Smooth muscle cell (in vitro differentiated cells): ENCODE data around the gene TEX13C. TPM values are rescaled to one million over a fixed set of nuclear protein-coding genes. Genes with fewer than 3 reads are reported as not detected.
"Not testable (repeated sequence)": the region's sequence is repeated elsewhere in the genome, so short reads cannot be mapped to it uniquely, and the experiment has no call there.

Source experiments
- DNase-seq: peaks from one replicate; lab custom pipeline; 2025; ENCODE audit not compliant: unreplicated experiment; lab: John Stamatoyannopoulos, UW
- H2AFZ ChIP-seq: fragments of 200-600 bp; sonication (generic); 2 replicates; pipeline ENCODE4 v1.6.0; 2016; ENCODE audit warnings: antibody characterized with exemption, low read depth, mild to moderate bottlenecking
- H3F3A ChIP-seq: fragments of 200-600 bp; sonication (generic); 2 replicates; pipeline ENCODE4 v1.6.0; 2017; ENCODE audit warnings: antibody characterized with exemption, low read depth
- H3K27ac ChIP-seq: fragments of 200-600 bp; sonication (generic); 2 replicates; pipeline ENCODE4 v1.5.1; 2016; ENCODE audit warnings: low read depth, mild to moderate bottlenecking
- H3K27me3 ChIP-seq: fragments of 200-600 bp; sonication (generic); 2 replicates; pipeline ENCODE4 v1.6.1; 2016; ENCODE audit warnings: low read depth, mild to moderate bottlenecking
- H3K36me3 ChIP-seq: fragments of 200-600 bp; sonication (generic); 2 replicates; pipeline ENCODE4 v1.5.1; 2016; ENCODE audit warnings: low read depth
- H3K4me1 ChIP-seq: fragments of 200-600 bp; sonication (generic); 2 replicates; pipeline ENCODE4 v1.5.1; 2016; ENCODE audit warnings: low read depth
- H3K4me2 ChIP-seq: fragments of 200-600 bp; sonication (generic); 2 replicates; pipeline ENCODE4 v1.6.0; 2016; ENCODE audit warnings: mild to moderate bottlenecking
- H3K4me3 ChIP-seq: fragments of 200-600 bp; sonication (generic); 2 replicates; pipeline ENCODE4 v1.5.1; 2016; ENCODE audit warnings: mild to moderate bottlenecking
- H3K79me2 ChIP-seq: fragments of 200-600 bp; sonication (generic); 2 replicates; pipeline ENCODE4 v1.6.0; 2016; ENCODE audit warnings: low read depth, mild to moderate bottlenecking
- H3K9ac ChIP-seq: fragments of 200-600 bp; sonication (generic); 2 replicates; pipeline ENCODE4 v1.6.0; 2016; ENCODE audit warnings: low read depth
- H3K9me3 ChIP-seq: fragments of 200-600 bp; sonication (generic); replicated peaks from 2 replicates; pipeline ENCODE4 v1.5.1; 2016; ENCODE audit warnings: low read depth
- H4K20me1 ChIP-seq: fragments of 200-600 bp; sonication (generic); 2 replicates; pipeline ENCODE4 v1.6.0; 2016; ENCODE audit warnings: low read depth
- WGBS: methylation state at CpG from one replicate; pipeline ENCODE4 v1.1.7; 2016; ENCODE audit warnings: low lambda C conversion rate; 5-methylcytosine and 5-hydroxymethylcytosine counted together
- polyA plus RNA-seq: library from polyadenylated mRNA; unstranded; fragments of >200 nt; fragmentation: Nextera tagmentation; extraction: Ambion mirVana; gene quantifications from 2 replicates; pipeline ENCODE4 v1.2.1, GENCODE V29; 2016
- total RNA-seq: library from RNA; depleted of rRNA; stranded (reverse); fragments of >200 nt; gene quantifications from 2 replicates; pipeline ENCODE4 v1.2.3, GENCODE V29; 2014
- TF ChIP-seq, protein P1 (sequence below): fragments of 200-600 bp; sonication (generic); IDR thresholded peaks from 2 replicates; pipeline ENCODE4 v1.5.1; 2017; ENCODE audit warnings: borderline replicate concordance, mild to moderate bottlenecking, antibody characterized with exemption; ENCODE audit not compliant: insufficient read depth, poor library complexity, severe bottlenecking

The TEX13C gene
- total and polyA plus RNA-seq, 2 experiments from 2014 or later: not detected

DNA sequence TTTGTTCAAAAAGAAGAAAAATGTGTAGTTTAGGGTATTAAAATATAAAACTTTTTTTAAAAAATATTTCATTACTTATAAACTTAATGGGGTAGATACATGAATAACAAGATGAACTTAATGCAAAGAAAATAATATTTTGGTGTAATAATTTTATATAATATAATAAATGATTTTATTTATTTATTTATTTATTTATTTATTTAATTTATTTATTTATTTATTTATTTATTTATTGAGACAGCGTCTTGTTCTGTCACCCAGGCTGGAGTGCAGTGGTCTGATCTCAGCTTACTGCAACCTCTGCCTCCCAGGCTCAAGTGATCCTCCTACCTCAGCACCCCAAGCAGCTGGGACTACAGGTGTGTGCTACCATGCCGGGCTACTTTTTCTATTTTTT, 20.8 kb upstream of the TEX13C start:
- Histone ChIP-seq H3K9ac (no peak overlapping the region), H3K27ac (no peak overlapping the region), H4K20me1 (no peaks in the 10 kb centered on the region), H3K27me3 (no peaks in the 10 kb centered on the region), H3K4me1 (no peaks in the 10 kb centered on the region), H3K9me3 (no peaks in the 10 kb centered on the region), H3K4me3 (no peak overlapping the region), H3K4me2 (no peak overlapping the region), H3F3A (no peaks in the 10 kb centered on the region), H2AFZ (no peak overlapping the region), H3K79me2 (no peaks in the 10 kb centered on the region), H3K36me3 (no peaks in the 10 kb centered on the region)
- no peak for DNase-seq
- TF ChIP-seq, protein P1, sequence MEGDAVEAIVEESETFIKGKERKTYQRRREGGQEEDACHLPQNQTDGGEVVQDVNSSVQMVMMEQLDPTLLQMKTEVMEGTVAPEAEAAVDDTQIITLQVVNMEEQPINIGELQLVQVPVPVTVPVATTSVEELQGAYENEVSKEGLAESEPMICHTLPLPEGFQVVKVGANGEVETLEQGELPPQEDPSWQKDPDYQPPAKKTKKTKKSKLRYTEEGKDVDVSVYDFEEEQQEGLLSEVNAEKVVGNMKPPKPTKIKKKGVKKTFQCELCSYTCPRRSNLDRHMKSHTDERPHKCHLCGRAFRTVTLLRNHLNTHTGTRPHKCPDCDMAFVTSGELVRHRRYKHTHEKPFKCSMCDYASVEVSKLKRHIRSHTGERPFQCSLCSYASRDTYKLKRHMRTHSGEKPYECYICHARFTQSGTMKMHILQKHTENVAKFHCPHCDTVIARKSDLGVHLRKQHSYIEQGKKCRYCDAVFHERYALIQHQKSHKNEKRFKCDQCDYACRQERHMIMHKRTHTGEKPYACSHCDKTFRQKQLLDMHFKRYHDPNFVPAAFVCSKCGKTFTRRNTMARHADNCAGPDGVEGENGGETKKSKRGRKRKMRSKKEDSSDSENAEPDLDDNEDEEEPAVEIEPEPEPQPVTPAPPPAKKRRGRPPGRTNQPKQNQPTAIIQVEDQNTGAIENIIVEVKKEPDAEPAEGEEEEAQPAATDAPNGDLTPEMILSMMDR: no peak
- 75% methylated on average over 2 of the region's 2 CpGs for WGBS

DNA sequence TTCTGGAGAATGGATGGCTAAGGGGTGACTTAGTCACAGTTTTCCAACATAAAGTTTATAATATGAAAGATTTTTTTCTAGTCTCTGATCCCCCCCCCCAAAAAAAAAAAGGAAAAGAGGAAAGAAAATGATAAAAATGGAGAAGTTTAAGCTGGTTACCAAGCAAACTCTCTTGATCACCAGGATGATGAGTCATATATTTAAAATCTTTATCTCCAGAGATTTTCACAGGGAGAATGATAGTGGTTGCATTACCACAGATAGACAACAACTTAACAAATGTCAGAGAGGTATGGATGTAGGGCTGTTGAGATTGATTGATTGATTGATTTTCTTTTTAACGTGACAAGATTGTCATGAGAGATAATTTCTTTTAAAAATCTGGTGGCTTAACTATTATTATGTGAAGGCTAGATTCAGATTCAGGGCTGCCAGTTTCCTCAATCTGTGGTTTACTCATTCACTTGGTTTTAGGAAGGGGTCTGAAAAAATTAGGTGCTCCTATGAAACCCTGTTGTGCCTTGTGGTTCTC, 13.3 kb upstream of the TEX13C start:
- 76% methylated on average over 1 of the region's 1 CpG for WGBS
- Histone ChIP-seq H3K36me3 (no peaks in the 10 kb centered on the region), H3K9ac (no peak overlapping the region)

DNA sequence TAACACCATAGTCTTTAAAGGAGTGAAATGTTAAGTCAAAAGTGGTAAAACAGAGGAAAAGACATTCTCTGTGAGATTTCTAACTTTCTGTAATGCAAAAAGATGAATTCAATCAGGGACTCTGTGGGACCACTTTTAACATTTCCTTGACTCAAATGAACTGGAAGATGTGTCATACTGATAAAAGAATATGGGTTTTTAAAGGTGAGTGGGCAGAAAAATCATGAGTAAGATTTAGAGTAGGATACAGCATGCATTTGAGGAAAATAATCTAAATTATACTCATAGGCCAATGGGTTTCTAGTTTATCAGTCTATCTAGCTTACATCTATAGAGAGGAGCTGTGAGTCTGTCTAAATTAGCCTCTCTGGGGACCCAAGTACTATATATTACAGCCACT, 11.0 kb upstream of the TEX13C start:
- no peaks in the 10 kb centered on the region for H3K79me2 ChIP-seq
- H3K27me3 ChIP-seq: no peaks in the 10 kb centered on the region
- no peaks in the 10 kb centered on the region for H4K20me1 ChIP-seq
- DNase-seq: no peak
- TF ChIP-seq, protein P1: no peak
- no peak overlapping the region for H3K4me2 ChIP-seq
- no peaks in the 10 kb centered on the region for H3F3A ChIP-seq
- no peak overlapping the region for H3K9ac ChIP-seq
- no peak overlapping the region for H3K27ac ChIP-seq
- no peak overlapping the region for H2AFZ ChIP-seq
- no peaks in the 10 kb centered on the region for H3K36me3 ChIP-seq
- no peaks in the 10 kb centered on the region for H3K4me1 ChIP-seq
- no peaks in the 10 kb centered on the region for H3K9me3 ChIP-seq
- H3K4me3 ChIP-seq: no peak overlapping the region

More for the DNA sequence above, 13.3 kb upstream of the TEX13C start:
- H3K9me3 ChIP-seq: no peaks in the 10 kb centered on the region
- no peaks in the 10 kb centered on the region for H4K20me1 ChIP-seq
- DNase-seq: no peak
- H3K4me1 ChIP-seq: no peaks in the 10 kb centered on the region
- H3K79me2 ChIP-seq: no peaks in the 10 kb centered on the region
- H3K4me3 ChIP-seq: no peak overlapping the region
- TF ChIP-seq, protein P1: no peak
- H3K27ac ChIP-seq: no peak overlapping the region
- H3K4me2 ChIP-seq: no peak overlapping the region
- no peaks in the 10 kb centered on the region for H3K27me3 ChIP-seq
- H2AFZ ChIP-seq: no peak overlapping the region
- H3F3A ChIP-seq: no peaks in the 10 kb centered on the region

DNA sequence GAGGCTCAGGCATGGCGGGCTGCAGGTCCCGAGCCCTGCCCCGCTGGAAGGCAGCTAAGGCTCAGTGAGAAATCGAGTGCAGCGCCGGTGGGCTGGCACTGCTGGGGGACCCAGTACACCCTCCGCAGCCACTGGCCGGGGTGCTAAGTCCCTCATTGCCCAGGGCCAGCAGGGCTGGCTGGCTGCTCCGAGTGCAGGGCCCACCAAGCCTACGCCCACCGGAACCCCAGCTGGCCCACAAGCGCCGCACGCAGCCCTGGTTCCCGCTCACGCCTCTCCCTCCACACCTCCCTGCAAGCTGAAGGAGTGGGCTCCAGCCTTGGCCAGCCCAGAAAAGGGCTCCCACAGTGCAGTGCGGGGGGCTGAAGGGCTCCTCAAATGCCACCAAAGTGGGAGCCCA, 505 bp upstream of the TEX13C start:
- WGBS: 94% methylated on average over 14 of the region's 17 CpGs
- not testable (repeated sequence) for DNase-seq, H3K9me3 ChIP-seq, H3K36me3 ChIP-seq, H2AFZ ChIP-seq, H4K20me1 ChIP-seq, H3F3A ChIP-seq, H3K9ac ChIP-seq, H3K79me2 ChIP-seq, H3K4me2 ChIP-seq, H3K27ac ChIP-seq, H3K4me3 ChIP-seq, H3K27me3 ChIP-seq, H3K4me1 ChIP-seq
